HUES64 (cell line): ENCODE measurements around the gene SEPTIN6.
"Not testable (repeated sequence)": the region's sequence is repeated elsewhere in the genome, so short reads cannot be mapped to it uniquely, and the experiment has no call there.

ENCODE experiments used
- H3K27ac ChIP-seq: 2 replicates; pipeline ENCODE4 v1.7.0; 2013; ENCODE audit warnings: low read depth, low read length, inconsistent platforms
- H3K27me3 ChIP-seq: 2 replicates; pipeline ENCODE4 v1.6.1; 2013; ENCODE audit warnings: mild to moderate bottlenecking, low read length; ENCODE audit not compliant: insufficient read depth
- H3K36me3 ChIP-seq: 2 replicates; pipeline ENCODE4 v1.6.1; 2013; ENCODE audit warnings: mild to moderate bottlenecking, low read length; ENCODE audit not compliant: insufficient read depth
- H3K4me1 ChIP-seq: 2 replicates; pipeline ENCODE4 v1.6.1; 2013; ENCODE audit warnings: mild to moderate bottlenecking, low read length, moderate library complexity; ENCODE audit not compliant: insufficient read depth
- H3K4me3 ChIP-seq: 2 replicates; pipeline ENCODE4 v1.5.1; 2013; ENCODE audit warnings: mild to moderate bottlenecking, low read length, moderate library complexity
- H3K9ac ChIP-seq: 2 replicates; pipeline ENCODE4 v1.6.1; 2013; ENCODE audit warnings: mild to moderate bottlenecking, low read depth, low read length
- H3K9me3 ChIP-seq: 2 replicates; pipeline ENCODE4 v1.6.1; 2013; ENCODE audit warnings: low read depth, low read length; ENCODE audit not compliant: insufficient read depth
- WGBS: fragments of 150-250, 120-280 bp; methylation state at CpG from one replicate; pipeline ENCODE4 v1.1.7; 2013; ENCODE audit warnings: missing lambda C conversion rate; 5-methylcytosine and 5-hydroxymethylcytosine counted together

The SEPTIN6 gene

GRCh38 chrX:119688911-119689321 is 4.1 kb downstream of the SEPTIN6 start:
- WGBS = 93% methylated on average over 4 of the region's 4 CpGs
- no peaks in the 10 kb centered on the region for H3K36me3 ChIP-seq
- H3K27me3 ChIP-seq = peaks cover 5% of the 10 kb centered on the region
- no peak overlapping the region for H3K4me3 ChIP-seq
- H3K9ac ChIP-seq = no peak overlapping the region
- H3K4me1 ChIP-seq = peaks cover 16% of the 10 kb centered on the region
- H3K9me3 ChIP-seq = no peaks in the 10 kb centered on the region
- no peak overlapping the region for H3K27ac ChIP-seq

GRCh38 chrX:119687661-119688413 is 5.1 kb downstream of the SEPTIN6 start:
- Histone ChIP-seq H3K4me3 (no peak overlapping the region), H3K27me3 (no peaks in the 10 kb centered on the region; the same call in 1 of the 2 replicates), H3K9ac (no peak overlapping the region), H3K4me1 (peaks cover 16% of the 10 kb centered on the region), H3K9me3 (no peaks in the 10 kb centered on the region), H3K27ac (no peak overlapping the region), H3K36me3 (no peaks in the 10 kb centered on the region)
- WGBS = 95% methylated on average over 1 of the region's 5 CpGs

- peaks cover 9% of the 10 kb centered on the region for H3K4me1 ChIP-seq
- H3K27ac ChIP-seq = 0 out of 2 replicates have a peak overlapping the region, but pooled peaks have one; percentile 13
- H3K36me3 ChIP-seq = no peaks in the 10 kb centered on the region
- no peaks in the 10 kb centered on the region for H3K9me3 ChIP-seq
- 64% methylated on average over 8 of the region's 12 CpGs for WGBS
- H3K27me3 ChIP-seq = no peaks in the 10 kb centered on the region
- H3K4me3 ChIP-seq = no peak overlapping the region
- H3K9ac ChIP-seq = no peak overlapping the region
Measured at GRCh38 chrX:119686087-119686691, 6.8 kb downstream of the SEPTIN6 start.

GRCh38 chrX:119685225-119686066 is 7.5 kb downstream of the SEPTIN6 start:
- no peaks in the 10 kb centered on the region for H3K36me3 ChIP-seq
- H3K4me1 ChIP-seq = peaks cover 3% of the 10 kb centered on the region; the same call in 1 of the 2 replicates
- no peaks in the 10 kb centered on the region for H3K9me3 ChIP-seq
- H3K4me3 ChIP-seq = no peak overlapping the region
- no peak overlapping the region for H3K27ac ChIP-seq
- 78% methylated on average over 12 of the region's 15 CpGs for WGBS
- no peaks in the 10 kb centered on the region for H3K27me3 ChIP-seq
- H3K9ac ChIP-seq = no peak overlapping the region

GRCh38 chrX:119684916-119685224 is 8.1 kb downstream of the SEPTIN6 start:
- Histone ChIP-seq H3K4me1 (peaks cover 3% of the 10 kb centered on the region; the same call in 1 of the 2 replicates), H3K27ac (no peak overlapping the region), H3K9me3 (no peaks in the 10 kb centered on the region), H3K9ac (no peak overlapping the region), H3K4me3 (no peak overlapping the region), H3K27me3 (no peaks in the 10 kb centered on the region), H3K36me3 (no peaks in the 10 kb centered on the region)
- WGBS = 40% methylated on average over 1 of the region's 1 CpG

GRCh38 chrX:119684312-119684711 is 8.7 kb downstream of the SEPTIN6 start:
- H3K27ac ChIP-seq, H3K9me3 ChIP-seq, H3K4me3 ChIP-seq, H3K4me1 ChIP-seq, H3K36me3 ChIP-seq, H3K27me3 ChIP-seq, H3K9ac ChIP-seq: not testable (repeated sequence)
- 93% methylated on average over 7 of the region's 8 CpGs for WGBS

- H3K9me3 ChIP-seq = no peaks in the 10 kb centered on the region
- H3K36me3 ChIP-seq = no peaks in the 10 kb centered on the region
- 80% methylated on average over 9 of the region's 15 CpGs for WGBS
- no peak overlapping the region for H3K9ac ChIP-seq
- no peaks in the 10 kb centered on the region for H3K27me3 ChIP-seq
- no peak overlapping the region for H3K27ac ChIP-seq
- H3K4me3 ChIP-seq = no peak overlapping the region
- H3K4me1 ChIP-seq = peaks cover 3% of the 10 kb centered on the region; the same call in 1 of the 2 replicates
Measured at GRCh38 chrX:119682019-119682989, 10.7 kb downstream of the SEPTIN6 start.

GRCh38 chrX:119677654-119677981 is 15.3 kb downstream of the SEPTIN6 start:
- Histone ChIP-seq H3K36me3 (no peaks in the 10 kb centered on the region; the same call in 1 of the 2 replicates), H3K9ac (no peak overlapping the region), H3K4me3 (no peak overlapping the region), H3K27me3 (no peaks in the 10 kb centered on the region), H3K4me1 (no peaks in the 10 kb centered on the region), H3K9me3 (no peaks in the 10 kb centered on the region), H3K27ac (no peak overlapping the region)
- WGBS = 80% methylated on average over 6 of the region's 6 CpGs

GRCh38 chrX:119676949-119677653 is 15.9 kb downstream of the SEPTIN6 start:
- Histone ChIP-seq H3K9me3 (no peaks in the 10 kb centered on the region), H3K36me3 (no peaks in the 10 kb centered on the region; the same call in 1 of the 2 replicates), H3K27ac (no peak overlapping the region), H3K27me3 (no peaks in the 10 kb centered on the region), H3K9ac (no peak overlapping the region), H3K4me1 (no peaks in the 10 kb centered on the region), H3K4me3 (no peak overlapping the region)
- 66% methylated on average over 7 of the region's 8 CpGs for WGBS

GRCh38 chrX:119673336-119673735 is 19.6 kb downstream of the SEPTIN6 start:
- Histone ChIP-seq H3K4me1 (no peaks in the 10 kb centered on the region), H3K4me3 (no peak overlapping the region), H3K9me3 (no peaks in the 10 kb centered on the region), H3K27me3 (no peaks in the 10 kb centered on the region), H3K27ac (no peak overlapping the region), H3K36me3 (no peaks in the 10 kb centered on the region; the same call in 1 of the 2 replicates), H3K9ac (no peak overlapping the region)
- WGBS = 98% methylated on average over 8 of the region's 8 CpGs
